ENCODE measurements around the gene TMC5. TPM values are rescaled to one million over a fixed set of nuclear protein-coding genes. Genes with fewer than 3 reads are reported as not detected.

Gene TMC5
- total and polyA plus RNA-seq, 2 donors from 2014 or later: 1.0 to 6.6 TPM

GRCh38 chr16:19512297-19512696 lies 94.6 kb downstream of the TMC5 start:
- intact Hi-C loops (cut with DNase I): no loop called here
- DNase-seq (no peak), FAIRE-seq (no peak)
- Histone ChIP-seq H3K4me1 (ENCODE audit: control insufficient read depth in 2 of 3, insufficient read depth in 2 of 3, low read depth in 1 of 3, low read length in 3 of 3) (no peaks in the 10 kb centered on the region), H3K4me3 (ENCODE audit: low read length in 3 of 3) (no peak overlapping the region), H3K27ac (ENCODE audit: low read depth in 2 of 2, low read length in 2 of 2) (no peak overlapping the region), H3K9me3 (ENCODE audit: control insufficient read depth in 2 of 3, insufficient read depth in 1 of 3, low read length in 3 of 3) (no peaks in the 10 kb centered on the region), H3K27me3 (ENCODE audit: control insufficient read depth, insufficient read depth, low read length) (no peaks in the 10 kb centered on the region), H3K9ac (ENCODE audit: low read length in 3 of 3) (no peak overlapping the region), H3K36me3 (ENCODE audit: control insufficient read depth in 2 of 3, insufficient read depth in 3 of 3, low read length in 3 of 3) (peaks cover 0 to 31% (median 16%) of the 10 kb centered on the region in 3 donors)
- TF ChIP-seq CTCF (IDR thresholded peaks at IDR 0.05; ENCODE audit: borderline replicate concordance, extremely low read depth, insufficient read depth): no peak

GRCh38 chr16:19513377-19514053 lies 95.8 kb downstream of the TMC5 start:
- Histone ChIP-seq H3K4me3 (ENCODE audit: low read length in 3 of 3) (no peak overlapping the region), H3K9me3 (ENCODE audit: control insufficient read depth in 2 of 3, insufficient read depth in 1 of 3, low read length in 3 of 3) (no peaks in the 10 kb centered on the region), H3K9ac (ENCODE audit: low read length in 3 of 3) (no peak overlapping the region), H3K27ac (ENCODE audit: low read depth in 2 of 2, low read length in 2 of 2) (no peak overlapping the region), H3K27me3 (ENCODE audit: control insufficient read depth, insufficient read depth, low read length) (no peaks in the 10 kb centered on the region), H3K4me1 (ENCODE audit: control insufficient read depth in 2 of 3, insufficient read depth in 2 of 3, low read depth in 1 of 3, low read length in 3 of 3) (no peaks in the 10 kb centered on the region), H3K36me3 (ENCODE audit: control insufficient read depth in 2 of 3, insufficient read depth in 3 of 3, low read length in 3 of 3) (peaks cover 0 to 21% (median 13%) of the 10 kb centered on the region in 3 donors)
- DNase-seq (no peak), FAIRE-seq (no peak)
- TF ChIP-seq CTCF (IDR thresholded peaks at IDR 0.05; ENCODE audit: borderline replicate concordance, extremely low read depth, insufficient read depth): no peak
- intact Hi-C loops (cut with DNase I): no loop called here

GRCh38 chr16:19515757-19516156 lies 98.1 kb downstream of the TMC5 start:
- Histone ChIP-seq H3K4me3 (ENCODE audit: low read length in 3 of 3) (no peak overlapping the region), H3K4me1 (ENCODE audit: control insufficient read depth in 2 of 3, insufficient read depth in 2 of 3, low read depth in 1 of 3, low read length in 3 of 3) (peaks cover 0 to 8% (median 2%) of the 10 kb centered on the region in 3 donors), H3K27ac (ENCODE audit: low read depth in 2 of 2, low read length in 2 of 2) (no peak overlapping the region), H3K36me3 (ENCODE audit: control insufficient read depth in 2 of 3, insufficient read depth in 3 of 3, low read length in 3 of 3) (peaks cover 0 to 19% (median 12%) of the 10 kb centered on the region in 3 donors), H3K27me3 (ENCODE audit: control insufficient read depth, insufficient read depth, low read length) (no peaks in the 10 kb centered on the region), H3K9ac (ENCODE audit: low read length in 3 of 3) (no peak overlapping the region), H3K9me3 (ENCODE audit: control insufficient read depth in 2 of 3, insufficient read depth in 1 of 3, low read length in 3 of 3) (no peaks in the 10 kb centered on the region)
- intact Hi-C loops (cut with DNase I): no loop called here
- no peak for DNase-seq
- FAIRE-seq: no peak
- TF ChIP-seq CTCF (IDR thresholded peaks at IDR 0.05; ENCODE audit: borderline replicate concordance, extremely low read depth, insufficient read depth): no peak

Data from kidney (tissue), 14 donors.